ENCODE data around the gene RBM19.

RBM19 gene

GRCh38 chr12:113895176-113895575 lies 70.9 kb downstream of the RBM19 start:
- no peak for TF ChIP-seq POLR2AphosphoS5 (IDR thresholded peaks at IDR 0.05; ENCODE audit: low read depth, low read length)

GRCh38 chr12:113894697-113895096 lies 71.4 kb downstream of the RBM19 start:
- TF ChIP-seq POLR2AphosphoS5 (IDR thresholded peaks at IDR 0.05; ENCODE audit: low read depth, low read length), result no peak
- TF ChIP-seq REST (IDR thresholded peaks at IDR 0.05; ENCODE audit: insufficient read depth in 1 of 2, low read depth in 2 of 2, low read length in 2 of 2), result no peak
- no peak for TF ChIP-seq TAF1 (IDR thresholded peaks at IDR 0.05; ENCODE audit: borderline replicate concordance, insufficient read depth, low read length)
- TF ChIP-seq FOXP2 (optimal IDR thresholded peaks at IDR 0.05; ENCODE audit: borderline replicate concordance, extremely low read depth, extremely low read length, insufficient read depth), result no peak
- TF ChIP-seq SIN3A (IDR thresholded peaks at IDR 0.05; ENCODE audit: borderline replicate concordance, insufficient read depth, low read length), result no peak

GRCh38 chr12:113893221-113893620 lies 72.9 kb downstream of the RBM19 start:
- TF ChIP-seq SIN3A (IDR thresholded peaks at IDR 0.05; ENCODE audit: borderline replicate concordance, insufficient read depth, low read length) (no peak), TAF1 (IDR thresholded peaks at IDR 0.05; ENCODE audit: borderline replicate concordance, insufficient read depth, low read length) (no peak), POLR2AphosphoS5 (IDR thresholded peaks at IDR 0.05; ENCODE audit: low read depth, low read length) (no peak), FOXP2 (optimal IDR thresholded peaks at IDR 0.05; ENCODE audit: borderline replicate concordance, extremely low read depth, extremely low read length, insufficient read depth) (no peak), REST (IDR thresholded peaks at IDR 0.05; ENCODE audit: insufficient read depth in 1 of 2, low read depth in 2 of 2, low read length in 2 of 2) (no peak)

GRCh38 chr12:113892556-113892955 lies 73.6 kb downstream of the RBM19 start:
- TF ChIP-seq POLR2AphosphoS5 (IDR thresholded peaks at IDR 0.05; ENCODE audit: low read depth, low read length), result no peak
- no peak for TF ChIP-seq TAF1 (IDR thresholded peaks at IDR 0.05; ENCODE audit: borderline replicate concordance, insufficient read depth, low read length)
- TF ChIP-seq SIN3A (IDR thresholded peaks at IDR 0.05; ENCODE audit: borderline replicate concordance, insufficient read depth, low read length), result no peak
- no peak for TF ChIP-seq REST (IDR thresholded peaks at IDR 0.05; ENCODE audit: insufficient read depth in 1 of 2, low read depth in 2 of 2, low read length in 2 of 2)
- no peak for TF ChIP-seq FOXP2 (optimal IDR thresholded peaks at IDR 0.05; ENCODE audit: borderline replicate concordance, extremely low read depth, extremely low read length, insufficient read depth)

GRCh38 chr12:113891739-113892520 lies 74.2 kb downstream of the RBM19 start:
- TF ChIP-seq POLR2AphosphoS5 (IDR thresholded peaks at IDR 0.05; ENCODE audit: low read depth, low read length), result no peak
- TF ChIP-seq TAF1 (IDR thresholded peaks at IDR 0.05; ENCODE audit: borderline replicate concordance, insufficient read depth, low read length), result no peak
- TF ChIP-seq SIN3A (IDR thresholded peaks at IDR 0.05; ENCODE audit: borderline replicate concordance, insufficient read depth, low read length), result no peak
- TF ChIP-seq REST (IDR thresholded peaks at IDR 0.05; ENCODE audit: insufficient read depth in 1 of 2, low read depth in 2 of 2, low read length in 2 of 2), result no peak
- no peak for TF ChIP-seq FOXP2 (optimal IDR thresholded peaks at IDR 0.05; ENCODE audit: borderline replicate concordance, extremely low read depth, extremely low read length, insufficient read depth)

Measured in PFSK-1 (cell line).